ENCODE measurements around the gene MACF1. TPM values are rescaled to one million over a fixed set of nuclear protein-coding genes. Genes with fewer than 3 reads are reported as not detected.

Gene MACF1
- total RNA-seq, 1 donor from 2014 or later: 185 TPM

DNA sequence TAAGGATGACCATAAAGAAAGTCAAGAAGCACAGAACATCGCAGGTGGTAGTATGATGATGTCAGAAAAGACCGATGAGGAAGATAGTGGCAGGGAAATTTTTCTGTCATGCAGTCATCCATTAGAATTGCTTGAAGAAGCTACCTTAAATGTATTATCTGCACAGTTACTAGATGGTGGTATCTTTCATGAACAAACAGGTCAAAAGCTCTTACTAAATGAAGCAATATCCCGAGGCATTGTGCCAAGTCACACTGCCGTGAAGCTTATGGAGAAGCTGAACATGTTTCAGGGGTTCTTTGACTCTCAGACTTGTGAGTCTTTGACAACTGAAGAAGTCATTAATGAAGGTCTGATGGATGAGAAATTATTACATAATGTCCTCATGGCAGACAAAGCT lies 128.8 kb downstream of the MACF1 start:
- Mint-ChIP-seq H3K4me3 (no peak overlapping the region), H3K4me1 (no peaks in the 10 kb centered on the region), H3K36me3 (ENCODE audit: low read depth) (peaks cover 5% of the 10 kb centered on the region), H3K27ac (ENCODE audit: unreplicated experiment) (no peak overlapping the region), H3K9me3 (no peaks in the 10 kb centered on the region), H3K27me3 (ENCODE audit: low read depth) (no peaks in the 10 kb centered on the region)
- DNase-seq (ENCODE audit: low read depth, low spot score): no peak
- TF ChIP-seq, protein P1, sequence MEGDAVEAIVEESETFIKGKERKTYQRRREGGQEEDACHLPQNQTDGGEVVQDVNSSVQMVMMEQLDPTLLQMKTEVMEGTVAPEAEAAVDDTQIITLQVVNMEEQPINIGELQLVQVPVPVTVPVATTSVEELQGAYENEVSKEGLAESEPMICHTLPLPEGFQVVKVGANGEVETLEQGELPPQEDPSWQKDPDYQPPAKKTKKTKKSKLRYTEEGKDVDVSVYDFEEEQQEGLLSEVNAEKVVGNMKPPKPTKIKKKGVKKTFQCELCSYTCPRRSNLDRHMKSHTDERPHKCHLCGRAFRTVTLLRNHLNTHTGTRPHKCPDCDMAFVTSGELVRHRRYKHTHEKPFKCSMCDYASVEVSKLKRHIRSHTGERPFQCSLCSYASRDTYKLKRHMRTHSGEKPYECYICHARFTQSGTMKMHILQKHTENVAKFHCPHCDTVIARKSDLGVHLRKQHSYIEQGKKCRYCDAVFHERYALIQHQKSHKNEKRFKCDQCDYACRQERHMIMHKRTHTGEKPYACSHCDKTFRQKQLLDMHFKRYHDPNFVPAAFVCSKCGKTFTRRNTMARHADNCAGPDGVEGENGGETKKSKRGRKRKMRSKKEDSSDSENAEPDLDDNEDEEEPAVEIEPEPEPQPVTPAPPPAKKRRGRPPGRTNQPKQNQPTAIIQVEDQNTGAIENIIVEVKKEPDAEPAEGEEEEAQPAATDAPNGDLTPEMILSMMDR (conservative IDR thresholded peaks at IDR 0.05): no peak

DNA sequence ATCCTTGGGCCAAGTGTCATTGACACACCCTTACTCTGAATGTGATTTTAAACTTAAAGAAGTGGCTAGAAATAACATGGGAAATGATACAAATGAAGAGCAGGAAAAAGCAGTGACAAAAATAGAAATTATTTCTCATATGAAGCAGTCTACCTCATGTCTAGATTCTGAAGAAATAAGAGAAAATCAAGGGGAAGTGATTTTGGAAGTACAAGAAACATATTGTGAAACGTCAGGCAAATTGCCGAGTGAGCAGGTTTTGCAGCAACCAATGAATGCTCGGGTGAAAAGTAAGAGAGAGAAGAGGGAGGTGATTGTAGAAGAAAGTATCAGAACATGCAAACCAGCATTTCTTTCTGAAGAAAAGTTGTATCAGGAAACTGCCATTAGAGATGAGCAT lies 130.7 kb downstream of the MACF1 start:
- H3K9me3 Mint-ChIP-seq: no peaks in the 10 kb centered on the region
- H3K27me3 Mint-ChIP-seq (ENCODE audit: low read depth): no peaks in the 10 kb centered on the region
- no peak for DNase-seq (ENCODE audit: low read depth, low spot score)
- no peak overlapping the region for H3K4me3 Mint-ChIP-seq
- H3K27ac Mint-ChIP-seq (ENCODE audit: unreplicated experiment): no peak overlapping the region
- H3K4me1 Mint-ChIP-seq: no peaks in the 10 kb centered on the region
- TF ChIP-seq, protein P1 (conservative IDR thresholded peaks at IDR 0.05): no peak
- H3K36me3 Mint-ChIP-seq (ENCODE audit: low read depth): peaks cover 5% of the 10 kb centered on the region

DNA sequence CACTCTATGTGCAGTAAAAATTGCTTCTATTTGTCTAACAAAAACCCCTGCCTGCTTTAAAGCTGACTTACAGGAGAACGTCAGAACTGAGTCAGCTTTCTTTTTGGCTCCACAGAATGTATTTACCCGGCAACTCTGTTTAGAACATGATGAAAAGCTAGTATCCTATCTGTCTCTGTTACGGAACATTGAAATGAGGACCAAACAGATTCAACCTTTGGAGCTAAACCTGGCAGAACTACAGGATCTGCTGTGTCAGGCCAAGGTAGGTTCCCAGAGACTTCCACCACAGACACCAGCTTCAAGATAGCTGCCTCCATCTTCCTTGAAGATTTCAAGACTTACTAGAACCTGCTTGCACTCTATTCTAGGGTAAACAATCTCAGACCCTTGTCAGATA lies 132.6 kb downstream of the MACF1 start:
- Mint-ChIP-seq H3K36me3 (ENCODE audit: low read depth) (peaks cover 9% of the 10 kb centered on the region), H3K27ac (ENCODE audit: unreplicated experiment) (no peak overlapping the region), H3K4me3 (no peak overlapping the region), H3K4me1 (no peaks in the 10 kb centered on the region), H3K27me3 (ENCODE audit: low read depth) (no peaks in the 10 kb centered on the region), H3K9me3 (no peaks in the 10 kb centered on the region)
- no peak for DNase-seq (ENCODE audit: low read depth, low spot score)
- TF ChIP-seq, protein P1 (conservative IDR thresholded peaks at IDR 0.05): no peak

DNA sequence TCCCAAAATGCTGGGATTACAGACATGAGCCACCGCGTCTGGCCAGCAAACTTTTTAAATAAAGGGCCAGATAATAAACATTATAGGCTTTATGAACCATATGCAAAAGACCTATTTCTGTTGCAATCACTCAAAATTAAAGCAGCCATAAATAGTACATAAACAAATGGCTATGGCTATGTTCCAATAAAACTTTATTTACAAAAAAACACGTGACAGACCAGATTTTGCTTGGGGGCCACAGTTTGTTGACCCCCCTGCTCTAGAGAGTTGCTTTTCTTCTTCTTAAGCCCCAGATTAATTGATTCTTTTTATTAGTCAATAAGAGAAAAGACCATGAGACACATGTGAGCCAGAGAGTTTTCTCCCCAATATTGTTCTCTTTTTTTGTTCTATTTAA lies 138.3 kb downstream of the MACF1 start:
- no peak for DNase-seq (ENCODE audit: low read depth, low spot score)
- no peak overlapping the region for H3K4me3 Mint-ChIP-seq
- TF ChIP-seq, protein P1 (conservative IDR thresholded peaks at IDR 0.05): no peak
- no peaks in the 10 kb centered on the region for H3K27me3 Mint-ChIP-seq (ENCODE audit: low read depth)
- H3K36me3 Mint-ChIP-seq (ENCODE audit: low read depth): peaks cover 15% of the 10 kb centered on the region
- no peak overlapping the region for H3K27ac Mint-ChIP-seq (ENCODE audit: unreplicated experiment)
- no peaks in the 10 kb centered on the region for H3K9me3 Mint-ChIP-seq
- H3K4me1 Mint-ChIP-seq: no peaks in the 10 kb centered on the region

DNA sequence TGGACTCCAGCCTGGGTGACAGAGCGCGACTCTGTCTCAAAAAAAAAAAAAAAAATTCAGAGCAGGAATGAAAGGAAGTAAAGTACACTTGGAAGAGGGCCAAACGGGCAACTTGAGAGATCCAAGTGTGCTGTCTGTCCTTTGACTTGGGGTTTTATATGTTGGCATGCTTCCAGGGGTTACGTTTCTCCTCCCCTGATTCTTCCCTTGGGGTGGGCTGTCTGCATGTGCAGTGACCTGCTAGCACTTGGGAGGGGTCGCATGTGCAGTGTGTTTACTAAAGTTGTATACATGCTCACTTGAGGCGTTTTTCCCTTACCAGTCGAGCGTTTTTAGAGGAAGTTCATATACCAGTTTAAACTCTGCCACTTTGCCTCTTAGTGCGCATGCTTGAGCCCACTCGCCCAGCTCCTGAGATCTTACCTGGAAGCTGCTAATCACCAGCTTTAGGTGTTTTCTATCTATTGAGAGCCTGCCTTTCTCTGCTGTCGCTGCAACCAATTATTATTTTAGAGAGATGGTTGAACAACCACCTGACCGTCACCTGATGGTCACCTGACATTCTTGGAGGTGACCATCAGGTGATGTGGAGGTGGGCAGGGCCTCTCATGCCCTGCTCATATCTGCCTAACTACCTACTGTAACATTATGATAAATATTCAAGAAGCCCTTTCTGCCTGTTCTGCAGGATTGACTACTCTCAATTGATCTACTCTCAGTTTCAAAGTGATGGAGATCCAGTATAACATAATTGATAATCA lies 140.1 kb downstream of the MACF1 start:
- H3K36me3 Mint-ChIP-seq (ENCODE audit: low read depth): peaks cover 19% of the 10 kb centered on the region
- H3K4me3 Mint-ChIP-seq: no peak overlapping the region
- no peak overlapping the region for H3K27ac Mint-ChIP-seq (ENCODE audit: unreplicated experiment)
- TF ChIP-seq, protein P1 (conservative IDR thresholded peaks at IDR 0.05): no peak
- no peaks in the 10 kb centered on the region for H3K4me1 Mint-ChIP-seq
- DNase-seq (ENCODE audit: low read depth, low spot score): no peak
- no peaks in the 10 kb centered on the region for H3K9me3 Mint-ChIP-seq
- no peaks in the 10 kb centered on the region for H3K27me3 Mint-ChIP-seq (ENCODE audit: low read depth)
